Measurements from ENCODE around the gene FBXO31. TPM values are rescaled to one million over a fixed set of nuclear protein-coding genes. Genes with fewer than 3 reads are reported as not detected.

FBXO31 gene
- total RNA-seq, 1 experiment from 2014 or later, result 12.5 TPM

DNA sequence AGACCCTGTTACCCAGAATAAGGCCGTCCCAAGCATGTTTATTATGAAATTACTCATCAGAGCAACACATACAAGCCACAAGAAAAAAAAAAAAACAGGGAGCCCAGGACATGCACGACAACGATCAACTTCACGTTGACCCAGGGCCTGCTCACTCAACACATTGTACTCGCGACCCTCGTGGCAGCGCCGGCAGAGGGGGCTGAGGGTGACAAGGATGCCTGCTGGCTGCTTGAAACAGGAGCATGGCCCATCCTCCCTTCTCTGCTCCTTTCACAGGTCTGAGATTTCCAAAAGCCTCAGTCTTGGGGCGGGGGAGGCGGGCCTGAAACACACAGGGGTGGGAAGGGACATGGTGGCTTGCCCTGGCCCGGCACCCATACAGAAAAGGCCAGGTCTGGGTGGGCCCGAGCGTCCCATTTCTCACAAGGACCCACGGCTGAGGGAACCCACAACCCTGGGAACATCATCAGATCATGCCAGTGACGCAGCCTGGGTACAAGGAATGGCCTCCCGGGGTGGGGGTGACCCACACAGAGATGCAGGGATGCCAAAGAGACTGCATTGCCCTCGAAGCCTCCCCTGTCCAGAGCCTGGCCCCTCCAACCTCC, 45.3 kb downstream of the FBXO31 start:
- no peak for DNase-seq (ENCODE audit: low read depth, low spot score)
- in situ Hi-C loops (cut with HindIII; ENCODE audit: low pct_unique_long_range_greater_than_20kb, low sequenced_read_pairs), result no loop called here

DNA sequence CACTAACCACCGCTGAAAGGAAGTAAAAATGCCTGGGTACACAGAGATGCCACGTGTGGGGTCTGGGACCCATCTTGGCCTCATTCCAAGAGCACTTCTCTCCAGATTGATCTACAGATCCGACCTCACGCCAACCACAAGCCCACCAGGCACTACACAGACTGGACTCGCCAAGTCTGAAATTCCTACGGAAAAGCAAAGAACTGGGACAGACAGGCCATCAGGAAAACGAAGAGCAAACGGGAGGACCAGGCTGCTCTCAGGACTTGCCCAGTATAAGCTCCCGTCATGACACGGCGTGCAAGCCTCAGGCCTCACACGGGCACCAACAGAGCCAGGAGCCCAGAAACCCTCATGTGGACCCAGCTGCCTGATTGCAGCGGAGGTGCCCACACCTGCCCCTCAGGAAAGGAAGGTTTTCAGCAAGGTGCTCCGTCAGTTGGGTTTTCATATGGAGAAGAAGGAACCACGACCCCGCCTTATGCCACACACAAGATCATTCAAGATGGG, 46.3 kb downstream of the FBXO31 start:
- in situ Hi-C loops (cut with HindIII; ENCODE audit: low pct_unique_long_range_greater_than_20kb, low sequenced_read_pairs), result no loop called here
- no peak for DNase-seq (ENCODE audit: low read depth, low spot score)

DNA sequence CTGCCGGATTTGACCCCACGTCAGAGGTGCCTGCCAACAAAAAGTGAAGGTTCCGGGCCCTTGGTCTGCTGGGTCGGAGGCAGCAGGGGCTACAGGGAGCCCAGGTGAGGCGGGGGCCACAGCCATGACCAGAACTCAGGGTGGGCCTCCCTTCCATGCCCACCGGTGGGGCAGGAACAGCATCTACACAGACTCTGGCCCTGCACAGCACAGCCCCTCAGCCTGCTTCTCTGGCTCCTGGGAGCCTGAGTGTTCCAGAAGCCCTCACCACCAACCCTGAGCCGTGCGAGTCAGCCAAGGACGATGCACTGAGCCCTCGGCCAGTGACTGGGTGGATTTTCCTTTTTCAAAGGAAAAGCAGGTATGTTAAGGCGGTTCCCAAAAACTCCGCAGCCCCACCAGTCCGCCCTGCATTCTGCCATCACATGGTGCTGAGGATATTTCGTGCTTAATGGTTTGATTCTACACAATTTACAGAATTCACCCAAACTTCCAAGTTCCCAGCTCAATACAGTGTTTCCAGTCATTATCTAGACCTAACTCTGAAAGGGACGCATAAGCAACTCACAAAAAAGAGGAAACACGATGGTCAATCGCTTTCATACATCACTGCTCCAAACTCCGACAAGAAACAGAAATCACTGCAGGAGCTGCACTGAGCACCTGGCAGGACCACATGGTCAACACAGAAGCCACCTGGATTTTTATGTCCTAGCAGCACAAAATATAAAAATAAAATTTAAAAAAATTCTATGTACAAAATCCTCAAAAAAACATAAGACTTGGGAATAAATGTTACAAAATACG, 46.9 kb downstream of the FBXO31 start:
- DNase-seq (ENCODE audit: low read depth, low spot score), result no peak
- in situ Hi-C loops (cut with HindIII; ENCODE audit: low pct_unique_long_range_greater_than_20kb, low sequenced_read_pairs), result no loop called here

DNA sequence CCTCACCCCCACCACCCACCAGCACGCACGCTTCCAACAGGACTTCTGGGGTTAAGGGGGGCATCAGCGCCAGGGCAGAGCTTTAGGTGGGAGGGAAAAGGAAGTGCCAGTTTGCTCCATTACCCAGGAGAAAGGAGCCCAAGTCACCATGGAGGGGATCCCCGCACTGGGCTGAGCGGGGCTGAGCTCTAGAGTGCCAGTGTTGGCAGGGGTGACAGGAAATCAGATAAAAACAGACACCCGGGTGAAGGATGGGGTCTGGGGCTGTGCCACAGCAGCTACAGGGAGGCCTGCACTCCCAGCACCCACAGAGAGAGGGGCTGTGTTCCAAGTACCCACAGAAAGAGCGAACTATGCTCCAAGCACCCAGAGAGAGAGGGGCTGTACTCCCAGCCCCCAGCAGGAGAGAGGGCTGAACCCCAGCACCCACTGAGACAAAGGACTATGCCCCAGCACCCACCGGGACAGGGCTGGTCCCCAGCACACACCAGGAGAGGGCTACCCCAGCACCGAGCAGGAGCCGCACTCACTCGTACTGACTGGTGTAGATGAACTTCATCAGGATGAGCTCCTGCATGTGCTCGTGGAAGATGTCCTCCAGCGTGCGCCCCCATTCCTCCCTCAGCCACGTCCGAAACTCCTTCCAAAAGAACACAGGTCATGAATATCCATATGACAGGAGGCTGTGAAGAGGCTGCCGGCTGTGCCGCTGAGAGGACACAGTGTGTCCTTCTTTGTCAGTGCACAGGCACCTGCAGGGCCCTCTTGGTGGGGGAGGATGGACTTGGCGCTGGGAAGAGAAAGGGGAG, 47.7 kb downstream of the FBXO31 start:
- no peak for DNase-seq (ENCODE audit: low read depth, low spot score)
- in situ Hi-C loops (cut with HindIII; ENCODE audit: low pct_unique_long_range_greater_than_20kb, low sequenced_read_pairs), result no loop called here

DNA sequence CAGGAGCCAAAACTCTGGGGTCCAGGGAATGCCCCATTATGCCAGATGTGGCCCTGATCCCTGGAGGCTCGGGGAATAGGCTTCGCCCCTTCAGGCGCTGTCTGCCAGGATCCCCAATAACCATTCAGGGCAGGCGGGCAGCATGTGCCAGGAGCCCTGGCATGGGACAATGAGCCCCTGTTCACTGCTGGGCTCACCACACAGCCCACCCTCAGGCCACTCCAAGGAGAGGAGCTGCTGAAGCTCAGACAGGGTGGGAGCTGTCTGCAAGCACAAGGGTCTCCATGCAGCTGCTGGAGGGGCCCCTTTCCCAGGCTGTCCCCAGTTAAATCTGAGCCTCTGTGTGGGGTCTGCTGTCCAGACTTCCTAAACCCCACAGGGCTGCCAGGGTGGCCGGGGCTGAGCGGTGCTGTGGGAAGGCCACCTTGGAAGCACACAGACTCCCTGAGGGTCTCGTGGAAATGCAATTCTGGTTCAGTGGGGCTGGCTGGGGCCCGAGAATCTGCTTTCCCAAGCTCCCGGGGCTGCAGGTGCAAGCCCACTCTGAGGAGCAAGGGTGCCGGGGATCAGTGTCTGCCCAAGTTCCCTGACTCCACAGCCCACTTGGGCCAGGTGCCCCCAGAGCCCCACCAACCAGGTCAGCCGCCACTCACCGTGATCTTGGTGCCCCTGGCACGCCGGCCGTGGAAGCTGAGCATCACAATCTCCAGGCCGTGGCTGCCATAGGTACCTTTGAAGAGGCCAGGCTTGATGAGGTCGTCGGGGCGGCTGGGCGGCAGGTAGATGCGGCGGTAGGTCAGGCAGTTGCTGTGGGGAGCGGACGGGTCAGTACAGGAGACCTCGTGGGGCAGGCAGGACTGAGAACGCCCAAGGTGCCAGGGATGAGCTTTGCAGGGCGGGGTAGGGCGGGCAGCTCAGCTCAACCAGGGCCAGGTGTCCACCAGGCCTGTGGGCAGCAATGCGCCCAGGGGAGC, 48.6 kb downstream of the FBXO31 start:
- no peak for DNase-seq (ENCODE audit: low read depth, low spot score)
- in situ Hi-C loops (cut with HindIII; ENCODE audit: low pct_unique_long_range_greater_than_20kb, low sequenced_read_pairs), result no loop called here

DNA sequence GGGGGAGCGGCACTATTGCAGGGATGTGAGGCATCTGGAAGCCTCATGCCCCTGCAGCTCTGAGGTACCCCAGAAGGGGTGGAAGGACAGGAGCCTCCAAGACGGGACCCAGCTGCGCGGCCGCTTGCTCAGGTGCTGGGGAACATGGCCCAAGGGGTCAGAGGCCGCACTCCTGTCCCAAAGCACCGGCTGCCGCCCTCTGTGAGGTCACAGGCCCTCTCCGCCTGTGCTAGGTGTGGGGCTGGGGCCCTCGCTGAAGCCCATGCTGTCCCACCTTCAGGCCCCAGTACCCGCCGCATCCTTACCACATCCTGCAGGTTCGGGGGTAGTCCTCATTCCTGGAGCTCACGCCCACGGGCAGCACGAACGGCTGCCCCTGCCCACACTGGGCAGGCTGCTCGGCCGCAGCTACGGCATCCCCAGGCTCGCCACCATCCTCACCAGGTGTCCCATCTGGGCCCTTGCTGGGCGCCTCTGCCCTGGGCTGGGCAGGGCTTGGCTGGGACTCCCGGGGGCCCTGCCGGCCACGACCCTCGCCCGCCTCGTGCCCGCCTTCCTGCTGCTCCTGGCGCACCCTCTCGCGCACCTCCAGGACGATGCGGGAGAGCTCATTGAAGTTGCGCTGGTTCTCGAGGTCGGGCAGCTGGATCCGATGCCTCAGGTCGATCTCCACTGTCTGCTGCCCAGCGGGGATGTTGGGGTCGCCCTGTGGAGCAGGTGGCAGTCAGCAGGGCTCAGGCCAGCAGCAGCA, 49.8 kb downstream of the FBXO31 start:
- DNase-seq (ENCODE audit: low read depth, low spot score), result no peak
- in situ Hi-C loops (cut with HindIII; ENCODE audit: low pct_unique_long_range_greater_than_20kb, low sequenced_read_pairs), result no loop called here

DNA sequence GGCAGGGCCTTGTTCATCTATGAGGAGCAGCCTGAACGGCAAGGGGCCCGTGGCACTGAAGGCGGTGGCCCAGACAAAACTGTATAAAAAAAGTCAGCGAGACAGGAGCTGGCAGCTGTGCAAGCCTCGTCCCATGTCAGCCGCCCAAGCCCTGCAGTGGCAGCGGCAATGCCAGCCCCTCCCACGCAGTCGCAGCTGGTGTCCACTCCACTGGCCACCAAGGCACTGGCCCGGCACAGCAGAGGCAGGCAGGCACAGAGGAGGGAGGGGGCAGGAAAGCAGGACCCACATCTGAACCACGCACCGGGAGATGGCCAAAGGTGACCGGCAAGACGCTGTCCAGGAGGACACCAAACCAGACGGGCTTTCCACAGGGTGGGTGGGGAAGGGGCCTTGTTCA, 50.5 kb downstream of the FBXO31 start:
- in situ Hi-C loops (cut with HindIII; ENCODE audit: low pct_unique_long_range_greater_than_20kb, low sequenced_read_pairs), result no loop called here
- no peak for DNase-seq (ENCODE audit: low read depth, low spot score)

DNA sequence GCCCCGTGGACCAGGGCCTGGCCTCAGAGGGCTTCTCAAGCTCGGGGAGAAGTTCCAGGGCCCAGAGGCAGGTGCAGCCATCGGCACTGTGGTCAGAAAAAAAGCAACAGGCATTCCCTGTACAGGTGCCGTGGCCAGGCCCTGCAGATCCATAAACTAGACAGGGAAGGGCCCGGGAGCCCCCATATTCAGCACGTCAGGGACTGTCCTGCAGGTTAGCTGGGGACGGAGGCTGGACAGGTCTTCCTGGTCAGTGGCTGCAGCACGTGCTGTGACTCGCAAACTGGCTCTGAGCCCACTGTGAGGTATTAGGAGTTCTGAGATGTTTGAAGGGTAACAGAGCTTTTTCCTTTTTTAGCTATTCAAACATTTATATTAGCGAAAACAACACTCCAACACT, 51.4 kb downstream of the FBXO31 start:
- in situ Hi-C loops (cut with HindIII; ENCODE audit: low pct_unique_long_range_greater_than_20kb, low sequenced_read_pairs), result no loop called here

DNA sequence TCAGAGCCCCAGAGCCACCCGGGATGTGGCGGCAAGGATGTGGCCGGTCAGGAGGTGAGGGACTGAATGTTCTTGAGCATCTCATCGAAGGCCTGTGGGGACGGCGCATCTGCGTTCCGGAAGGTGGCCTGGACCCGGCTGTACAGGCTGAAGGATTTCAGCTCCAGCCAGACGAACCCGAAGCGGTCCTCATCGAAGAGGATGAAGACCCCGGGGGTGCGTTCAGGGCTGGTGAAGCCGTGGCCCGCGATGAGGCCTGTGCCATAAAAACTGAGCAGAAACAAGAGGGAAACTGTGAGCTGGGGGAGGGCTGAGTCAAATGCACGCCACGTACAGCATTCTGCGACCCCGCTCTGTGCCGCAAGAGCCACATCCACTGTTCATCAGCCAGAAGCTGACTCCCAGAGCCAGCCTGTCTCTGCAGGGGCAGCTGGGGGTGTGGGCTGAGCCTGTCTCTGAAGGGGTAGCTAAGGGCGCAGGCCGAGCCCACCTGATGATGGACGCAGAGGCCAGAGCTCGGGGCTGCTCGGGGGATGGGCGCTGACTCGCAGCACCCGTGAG, 52.3 kb downstream of the FBXO31 start:
- in situ Hi-C loops (cut with HindIII; ENCODE audit: low pct_unique_long_range_greater_than_20kb, low sequenced_read_pairs), result no loop called here
- no peak for DNase-seq (ENCODE audit: low read depth, low spot score)

More for the DNA sequence above, 51.4 kb downstream of the FBXO31 start:
- DNase-seq (ENCODE audit: low read depth, low spot score), result no peak

DNA sequence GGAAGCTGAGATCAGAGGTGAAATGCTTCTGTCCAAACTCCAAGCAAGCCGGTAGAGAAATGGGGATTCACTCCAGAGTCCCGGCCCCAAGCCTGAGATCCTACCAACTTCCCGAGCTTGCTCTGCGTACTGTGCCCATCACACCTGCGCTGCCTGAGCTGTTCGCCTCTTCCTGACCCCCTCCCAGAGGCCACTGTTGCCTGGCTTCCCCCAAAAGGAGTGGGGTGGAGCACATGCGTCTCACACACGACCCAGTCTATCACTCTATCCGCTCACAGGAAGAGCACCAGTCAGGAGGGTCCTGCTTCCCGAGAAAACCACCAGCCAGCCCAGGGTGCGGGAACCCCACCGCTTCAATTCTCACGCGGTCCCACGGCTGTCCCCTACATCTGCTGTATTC, 52.9 kb downstream of the FBXO31 start:
- DNase-seq (ENCODE audit: low read depth, low spot score), result no peak
- in situ Hi-C loops (cut with HindIII; ENCODE audit: low pct_unique_long_range_greater_than_20kb, low sequenced_read_pairs), result no loop called here

DNA sequence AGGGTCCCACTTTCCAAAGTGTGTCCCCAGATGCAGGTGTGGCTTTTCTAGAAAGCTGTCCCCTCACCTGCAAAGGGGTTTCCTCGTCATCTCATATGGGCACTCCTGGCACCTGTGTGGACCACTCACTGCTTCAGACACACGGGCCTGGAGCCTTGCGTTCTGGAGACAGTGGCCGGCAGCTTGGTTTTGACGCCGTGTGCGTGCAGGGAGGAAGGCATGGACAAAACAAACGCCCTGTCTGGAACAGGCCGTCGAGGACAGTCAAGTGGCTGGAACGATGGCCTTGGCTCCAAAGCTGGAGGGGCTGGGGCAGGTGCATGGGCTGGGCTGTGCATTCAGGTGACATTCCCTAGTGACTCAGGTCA, 53.3 kb downstream of the FBXO31 start:
- in situ Hi-C loops (cut with HindIII; ENCODE audit: low pct_unique_long_range_greater_than_20kb, low sequenced_read_pairs), result no loop called here
- DNase-seq (ENCODE audit: low read depth, low spot score), result no peak

DNA sequence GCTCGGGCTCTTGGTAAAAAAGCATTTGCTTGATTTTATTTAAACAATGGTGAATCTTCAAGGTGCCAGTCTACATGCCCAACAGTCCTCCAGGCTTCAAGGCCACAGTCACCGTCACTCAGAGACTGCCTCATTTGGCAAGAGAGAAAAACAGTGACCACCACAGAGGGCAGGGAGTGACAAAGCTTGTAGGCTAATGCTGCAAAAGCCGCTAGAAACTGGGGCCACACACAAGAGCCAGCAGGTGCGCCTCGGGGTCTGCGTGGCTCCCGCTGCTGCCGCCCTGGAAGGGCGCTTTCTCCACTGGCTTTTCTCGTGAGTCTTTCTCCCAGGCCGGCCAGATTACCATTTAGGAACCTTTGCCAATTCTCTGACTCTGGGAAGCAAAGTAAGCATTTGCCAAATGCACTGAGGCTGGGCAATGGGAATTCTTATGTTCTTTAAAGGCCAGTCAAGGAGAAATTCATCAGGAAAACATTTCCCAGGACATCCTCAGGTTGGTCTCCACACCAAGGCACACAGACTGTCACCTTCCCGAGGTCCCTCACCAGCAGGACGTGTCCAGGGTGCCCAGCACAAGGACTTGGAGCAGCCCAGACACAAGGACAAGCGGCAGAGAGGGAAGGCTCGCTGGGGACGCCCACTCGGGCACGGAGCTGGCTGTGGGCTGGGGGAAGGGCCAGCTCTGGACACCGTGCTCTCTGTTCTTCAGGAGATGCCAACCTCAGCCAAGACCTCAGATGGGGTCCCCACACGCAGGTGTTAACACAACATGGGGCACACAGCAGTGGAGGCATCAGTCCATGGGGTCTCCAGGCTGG, 53.9 kb downstream of the FBXO31 start:
- in situ Hi-C loops (cut with HindIII; ENCODE audit: low pct_unique_long_range_greater_than_20kb, low sequenced_read_pairs), result no loop called here
- no peak for DNase-seq (ENCODE audit: low read depth, low spot score)

DNA sequence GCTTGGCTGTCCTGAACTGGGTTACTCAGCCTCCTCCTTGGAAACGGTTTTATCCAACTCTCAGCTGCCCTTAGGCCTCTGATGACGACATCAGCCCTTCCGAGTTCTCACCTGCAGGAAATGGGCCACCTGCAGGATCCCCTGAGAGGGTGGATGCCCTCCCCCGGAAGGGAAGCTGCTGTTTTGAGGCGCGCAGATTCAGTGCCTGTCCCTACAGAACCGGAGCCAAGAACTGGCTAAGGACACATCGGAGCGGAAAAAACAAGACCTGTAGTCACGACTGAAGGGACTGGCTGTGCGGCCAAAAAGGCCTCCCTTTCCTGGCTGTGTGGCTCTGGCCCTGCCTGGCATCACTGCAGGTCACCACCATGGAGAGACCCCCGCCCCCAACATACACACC, 54.7 kb downstream of the FBXO31 start:
- DNase-seq (ENCODE audit: low read depth, low spot score), result no peak
- in situ Hi-C loops (cut with HindIII; ENCODE audit: low pct_unique_long_range_greater_than_20kb, low sequenced_read_pairs), result no loop called here

DNA sequence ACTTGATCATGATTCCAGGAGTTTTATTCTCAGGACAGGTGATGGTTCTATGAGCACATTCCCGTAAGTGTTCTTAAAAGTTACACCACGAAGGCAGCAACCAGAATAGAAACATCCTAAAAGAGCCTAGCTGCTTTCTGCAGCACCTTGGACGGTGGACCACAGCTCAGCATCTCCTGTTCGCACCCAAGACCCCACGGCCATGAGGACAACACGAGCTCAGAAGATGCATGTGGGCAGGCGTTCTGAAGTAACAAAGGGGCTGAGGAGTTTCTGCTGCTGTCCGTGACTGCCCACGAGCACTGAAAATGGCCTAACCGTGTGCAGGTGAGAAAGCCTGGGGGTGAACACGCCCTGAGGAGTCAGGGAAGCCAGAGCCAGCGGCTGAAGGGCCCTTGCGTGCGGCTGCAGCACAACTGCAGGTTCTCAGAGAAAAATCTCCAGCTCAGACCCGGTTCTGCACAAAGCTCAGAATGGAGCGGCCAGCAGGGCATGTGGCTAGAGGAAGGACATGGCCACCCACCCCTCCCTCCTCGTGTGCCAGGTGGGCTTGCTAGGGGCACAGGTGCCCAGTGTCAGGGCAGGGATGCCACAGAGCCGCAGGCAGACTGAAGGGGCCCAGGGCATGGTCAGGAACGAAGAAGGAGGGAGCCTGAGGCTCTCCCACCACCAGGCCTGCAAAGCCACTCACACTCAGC, 55.6 kb downstream of the FBXO31 start:
- in situ Hi-C loops (cut with HindIII; ENCODE audit: low pct_unique_long_range_greater_than_20kb, low sequenced_read_pairs), result no loop called here

DNA sequence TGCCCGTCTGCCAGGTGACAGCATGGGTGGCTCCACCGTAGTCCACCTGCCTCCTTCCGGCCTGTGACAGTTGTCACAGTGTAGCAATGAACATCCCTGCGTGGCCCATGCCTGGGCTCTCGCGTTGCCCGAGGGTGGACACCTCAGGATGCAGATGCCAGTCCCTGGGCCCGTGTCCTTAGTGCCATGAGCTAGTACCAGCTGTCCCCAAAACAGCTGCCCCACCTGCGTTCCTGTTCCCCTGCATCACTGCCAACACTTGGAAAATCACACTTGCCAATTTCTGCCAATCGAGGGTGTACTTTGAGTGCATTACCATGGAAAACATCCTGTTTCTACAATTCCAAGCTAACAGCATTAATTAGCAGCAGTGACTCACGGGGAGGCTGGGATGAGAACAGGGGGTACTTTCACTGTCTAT, 57.4 kb downstream of the FBXO31 start:
- DNase-seq (ENCODE audit: low read depth, low spot score), result no peak

More for the DNA sequence above, 55.6 kb downstream of the FBXO31 start:
- no peak for DNase-seq (ENCODE audit: low read depth, low spot score)

More for the DNA sequence above, 57.4 kb downstream of the FBXO31 start:
- in situ Hi-C loops (cut with HindIII; ENCODE audit: low pct_unique_long_range_greater_than_20kb, low sequenced_read_pairs), result no loop called here
